Femur (tissue), 1 donor: ENCODE data around the gene BPI.
"Not testable (repeated sequence)": the region's sequence is repeated elsewhere in the genome, so short reads cannot be mapped to it uniquely, and the experiment has no call there.

Experiments used
- DNase-seq: peaks from one replicate; pipeline ENCODE4 v3.0.0-alpha.2; 2017

The BPI gene

DNA sequence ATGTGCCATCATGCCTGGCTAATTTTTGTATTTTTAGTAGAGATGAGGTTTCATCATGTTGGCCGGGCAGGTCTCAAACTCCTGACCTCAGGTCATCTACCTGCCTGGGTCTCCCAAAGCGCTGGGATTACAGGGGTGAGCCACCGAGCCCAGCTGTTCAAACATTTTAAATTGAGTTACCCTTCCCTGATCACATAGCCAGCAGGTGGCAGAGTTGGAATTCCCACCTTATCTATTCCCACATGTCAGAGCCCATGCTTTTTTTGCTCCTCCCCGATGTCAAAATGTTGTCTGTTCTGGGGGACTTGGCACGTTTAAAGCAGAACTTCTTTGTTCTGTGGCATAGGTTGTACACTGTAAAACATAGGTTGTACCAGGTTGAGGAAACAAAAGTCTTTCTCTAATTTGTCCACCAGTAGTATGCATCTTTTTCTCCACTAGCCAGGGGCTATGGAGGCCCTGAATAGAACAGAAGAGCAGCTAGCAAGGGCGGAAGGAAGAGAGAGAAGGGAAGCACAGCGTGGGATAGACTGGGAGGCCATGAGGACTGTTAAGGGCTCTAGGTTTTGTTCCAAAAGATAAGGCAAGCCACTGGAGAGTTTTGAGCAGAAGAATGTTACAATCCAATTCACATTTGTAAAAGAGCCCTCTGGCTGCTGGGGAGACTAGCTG, 35.0 kb downstream of the BPI start:
- DNase-seq = no peak

DNA sequence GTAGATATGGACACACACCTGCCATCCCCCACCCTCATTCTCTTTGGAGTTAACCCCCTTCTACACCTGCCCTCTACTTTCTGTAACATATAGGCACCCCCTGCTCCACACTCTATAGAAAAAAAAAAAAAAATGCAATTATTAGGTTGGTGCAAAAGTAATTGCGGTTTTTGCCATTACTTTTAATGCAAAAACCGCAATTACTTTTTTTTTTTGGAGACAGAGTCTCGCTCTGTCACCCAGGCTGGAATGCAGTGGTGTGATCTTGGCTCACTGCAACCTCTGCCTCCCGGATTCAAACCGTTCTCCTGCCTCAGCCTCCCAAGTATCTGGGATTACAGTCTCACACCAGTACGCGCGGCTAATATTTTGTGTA, 35.6 kb downstream of the BPI start:
- not testable (repeated sequence) for DNase-seq

DNA sequence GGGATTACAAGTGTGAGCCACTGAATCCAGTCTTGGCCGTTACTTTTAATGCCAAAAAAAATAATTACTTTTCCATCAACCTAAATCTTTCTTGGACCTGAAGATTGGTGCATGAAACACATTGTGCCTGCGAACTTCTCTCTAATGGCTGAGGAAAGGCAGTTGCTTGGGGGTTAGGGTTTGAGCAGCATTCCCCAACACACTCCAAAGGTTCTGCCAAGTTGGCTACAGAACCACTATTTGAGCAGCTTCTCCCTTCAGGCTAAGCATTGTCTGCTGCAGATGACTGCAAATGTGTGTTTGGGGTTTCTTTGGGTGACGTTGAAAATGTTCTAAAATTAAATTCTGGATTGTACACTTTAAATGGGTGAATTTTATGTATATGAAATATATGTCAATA, 36.0 kb downstream of the BPI start:
- DNase-seq = no peak

DNA sequence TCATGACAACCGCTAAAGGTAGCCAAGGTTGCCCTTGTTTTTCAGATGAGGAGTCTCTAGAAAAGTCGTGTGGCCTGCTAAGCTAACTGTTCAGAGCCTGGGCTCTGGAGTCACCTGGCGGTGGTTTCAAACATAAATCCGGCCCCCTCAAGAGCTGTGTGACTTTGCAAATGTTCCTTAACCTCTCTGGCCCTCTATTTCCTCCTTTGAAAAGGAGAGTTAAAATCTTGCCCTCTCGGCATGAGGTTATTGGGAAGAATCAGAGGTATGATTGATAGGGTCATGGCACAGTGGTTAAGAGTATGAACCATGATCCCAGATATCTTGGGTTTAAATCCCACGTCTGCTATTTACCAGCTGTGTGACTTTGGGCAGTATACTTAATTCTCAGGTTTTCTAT, 36.7 kb downstream of the BPI start:
- DNase-seq = no peak

DNA sequence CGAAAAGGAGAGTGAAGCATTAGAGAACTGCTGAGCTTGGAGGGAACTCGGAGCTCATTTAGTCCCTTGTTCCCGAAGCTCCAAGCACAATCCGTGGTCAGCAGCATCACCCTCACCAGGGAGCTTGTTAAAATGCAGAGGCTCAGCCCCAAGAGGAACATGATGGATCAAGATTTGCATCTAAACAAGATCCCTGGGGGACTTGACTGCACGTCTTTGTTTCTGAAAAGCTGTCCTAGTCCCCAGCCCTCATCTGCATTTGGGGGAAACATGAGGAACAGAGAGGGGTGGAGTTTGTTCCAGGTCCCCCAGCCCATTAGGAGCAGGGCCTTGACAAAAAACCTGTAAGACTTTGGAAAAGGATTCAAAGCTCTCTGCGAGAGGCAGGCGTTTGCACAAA, 38.3 kb downstream of the BPI start:
- no peak for DNase-seq

DNA sequence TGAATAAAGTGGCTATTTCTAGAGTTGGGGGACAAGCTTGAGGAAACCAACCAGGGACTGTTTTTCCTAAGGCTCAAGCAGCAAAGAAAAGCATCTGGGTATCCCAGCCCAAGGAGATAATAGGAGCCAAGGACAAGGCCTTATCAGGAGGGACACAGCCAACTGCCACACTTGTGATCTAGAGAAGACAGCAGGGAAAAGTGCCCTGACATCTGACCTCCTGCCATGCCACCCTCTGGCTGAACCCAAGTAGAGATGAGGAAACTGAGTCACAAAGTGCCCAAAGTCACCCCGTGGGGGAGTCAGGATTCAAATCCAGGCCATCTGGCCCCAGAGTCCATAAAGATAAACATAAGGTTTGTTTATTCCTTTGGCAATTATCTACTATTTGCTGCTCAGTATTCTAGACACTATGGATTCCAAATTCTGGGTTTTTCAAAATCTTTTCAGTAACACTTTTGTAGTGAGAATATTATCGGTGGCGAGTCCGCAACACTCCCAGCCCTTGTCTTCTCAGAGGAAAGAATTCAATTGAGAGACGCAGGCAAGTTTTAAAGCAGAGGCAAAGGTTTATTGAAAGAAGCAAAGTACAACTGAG, 38.9 kb downstream of the BPI start:
- no peak for DNase-seq

DNA sequence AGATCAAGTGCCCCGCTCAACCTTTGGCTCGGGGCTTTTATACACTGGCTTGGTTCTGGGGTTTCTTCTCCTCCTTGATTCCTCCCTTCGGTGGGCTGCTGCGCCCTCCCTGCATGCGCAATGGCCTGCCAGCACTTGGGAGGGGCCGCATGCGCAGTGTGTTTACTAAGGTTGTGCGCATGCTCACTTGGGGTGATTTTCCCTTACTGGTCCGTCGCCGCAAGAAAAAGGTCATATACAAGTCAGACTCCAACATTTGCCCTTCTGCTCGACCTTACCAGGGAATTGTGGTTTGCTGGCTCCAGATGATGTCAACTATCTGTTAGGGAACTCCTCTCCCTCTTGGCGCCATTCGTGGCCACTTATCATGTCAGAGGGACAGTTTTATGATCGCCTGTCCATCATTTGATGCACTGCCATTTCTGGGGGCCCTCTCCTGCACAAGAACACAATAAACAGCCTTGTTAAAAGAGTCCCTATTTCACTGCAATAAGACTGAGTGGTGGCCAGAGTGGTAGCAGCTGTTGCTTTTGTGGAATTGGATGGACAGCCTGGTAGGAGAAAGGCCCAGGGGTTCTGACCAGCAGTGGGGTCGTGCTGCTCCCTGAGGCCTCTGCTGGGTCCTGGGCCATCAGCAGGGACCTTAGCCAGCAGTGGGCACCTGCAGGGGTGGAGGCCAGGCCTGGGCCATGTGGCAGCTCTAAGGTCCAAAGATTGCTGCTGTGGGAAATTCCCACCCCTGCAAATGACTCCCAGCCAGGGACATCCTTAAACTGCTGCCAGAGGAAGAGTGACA, 39.6 kb downstream of the BPI start:
- peak; percentile 59 for DNase-seq

DNA sequence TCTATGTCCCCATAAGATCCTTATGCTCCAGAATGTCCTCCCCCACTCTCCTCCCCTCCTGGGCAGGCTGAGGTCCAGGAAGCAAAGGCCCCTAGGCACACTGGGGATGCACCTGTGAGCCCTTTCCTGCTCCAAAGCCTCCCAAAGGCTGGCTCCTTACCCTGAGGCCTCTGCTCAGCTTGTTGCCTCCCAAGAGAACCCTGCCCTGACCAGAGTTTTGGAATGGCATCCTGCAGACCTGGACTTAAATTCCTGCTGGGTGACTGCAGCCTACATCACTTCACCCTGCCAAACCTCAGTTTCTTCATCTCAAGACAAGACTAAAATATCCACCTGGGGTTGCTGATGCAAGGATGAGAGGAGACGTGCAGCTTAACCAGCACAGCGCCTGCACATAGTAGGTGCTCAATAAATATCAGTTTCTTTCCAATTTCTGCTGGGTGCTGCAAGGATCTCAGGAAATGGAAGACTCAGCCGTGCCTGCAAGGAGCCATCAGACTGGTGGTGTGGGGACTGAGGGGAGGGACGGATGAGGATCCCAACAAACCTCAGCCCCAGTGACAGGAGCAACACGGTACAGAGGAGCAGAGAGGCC, 40.2 kb downstream of the BPI start:
- no peak for DNase-seq

DNA sequence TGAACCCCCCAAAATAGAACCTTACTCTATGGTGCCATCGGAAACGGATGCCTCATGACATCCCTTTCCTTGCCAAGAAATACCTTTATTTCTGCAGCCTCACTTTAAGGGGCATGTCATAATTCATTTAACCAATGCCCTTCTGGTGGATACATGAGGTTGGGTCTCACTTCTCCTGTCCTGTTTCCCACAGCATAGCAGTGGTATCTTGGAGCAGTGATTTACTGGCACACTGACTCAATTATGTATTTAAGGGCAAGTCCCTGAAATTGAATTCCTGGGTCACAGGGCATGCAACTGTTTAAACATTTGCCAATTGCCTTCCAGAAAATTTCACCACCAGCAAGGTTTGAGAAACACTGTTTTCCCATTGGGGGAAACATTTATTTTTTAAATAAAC, 41.7 kb downstream of the BPI start:
- no peak for DNase-seq

DNA sequence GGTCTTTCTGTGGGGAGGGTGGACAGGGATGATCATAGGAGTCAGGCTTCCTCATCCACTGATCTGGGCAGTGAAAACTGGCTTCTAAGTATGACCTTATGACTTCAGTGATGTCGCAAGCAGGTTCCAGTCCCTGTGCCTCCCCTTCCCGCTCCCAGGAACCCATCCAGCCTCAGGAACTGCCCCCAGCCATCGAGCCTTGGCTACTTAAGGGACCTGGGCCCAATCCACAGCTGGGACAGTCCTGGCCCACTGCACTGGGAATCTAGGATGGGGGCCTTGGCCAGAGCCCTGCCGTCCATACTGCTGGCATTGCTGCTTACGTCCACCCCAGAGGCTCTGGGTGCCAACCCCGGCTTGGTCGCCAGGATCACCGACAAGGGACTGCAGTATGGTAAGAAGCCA, 42.3 kb downstream of the BPI start, which contains the start of gene LBP:
Gene LBP (plus strand): TSS at position 236 of the 405 bp plus-strand sequence. CDS start 35 bp downstream, at position 271.
- no peak for DNase-seq

DNA sequence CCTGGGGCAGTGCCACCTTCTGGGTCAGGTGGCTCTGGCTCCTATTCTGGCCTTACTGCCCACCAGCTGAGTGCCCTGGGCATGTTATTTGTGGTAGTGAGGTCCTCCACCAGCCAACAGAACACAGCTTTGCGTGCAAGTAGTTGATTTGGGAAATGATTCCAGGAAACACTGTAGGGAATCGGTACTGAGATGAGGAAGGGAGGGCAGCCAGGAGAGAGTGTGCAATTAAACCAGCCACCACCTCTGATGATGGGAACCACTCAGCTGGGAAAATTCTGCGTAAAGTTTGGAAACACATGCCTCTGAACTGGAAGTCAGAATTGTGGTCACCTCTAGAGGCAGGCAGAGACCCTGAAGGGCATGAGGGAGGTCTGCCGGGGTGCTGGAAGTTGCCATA, 42.8 kb downstream of the BPI start:
- no peak for DNase-seq

DNA sequence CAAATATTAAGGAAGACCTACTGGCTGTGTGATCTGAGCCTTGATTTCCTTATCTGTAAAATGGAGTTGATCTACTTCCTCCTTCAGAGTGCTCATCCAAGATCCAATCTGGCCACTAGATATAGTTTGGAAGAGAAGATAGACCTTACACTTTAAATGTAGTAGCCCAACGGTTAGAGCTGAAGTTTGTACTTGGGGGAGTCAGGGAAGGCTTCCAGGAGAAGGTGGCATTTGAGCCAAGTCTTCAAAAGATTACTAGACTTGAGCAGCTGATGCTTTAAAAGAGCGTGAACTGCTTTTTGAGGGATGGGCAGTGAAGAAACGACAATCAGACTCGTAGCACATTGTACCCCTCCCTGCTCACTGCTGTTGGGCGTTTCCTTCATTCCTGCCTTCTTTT, 45.9 kb downstream of the BPI start:
- no peak for DNase-seq

DNA sequence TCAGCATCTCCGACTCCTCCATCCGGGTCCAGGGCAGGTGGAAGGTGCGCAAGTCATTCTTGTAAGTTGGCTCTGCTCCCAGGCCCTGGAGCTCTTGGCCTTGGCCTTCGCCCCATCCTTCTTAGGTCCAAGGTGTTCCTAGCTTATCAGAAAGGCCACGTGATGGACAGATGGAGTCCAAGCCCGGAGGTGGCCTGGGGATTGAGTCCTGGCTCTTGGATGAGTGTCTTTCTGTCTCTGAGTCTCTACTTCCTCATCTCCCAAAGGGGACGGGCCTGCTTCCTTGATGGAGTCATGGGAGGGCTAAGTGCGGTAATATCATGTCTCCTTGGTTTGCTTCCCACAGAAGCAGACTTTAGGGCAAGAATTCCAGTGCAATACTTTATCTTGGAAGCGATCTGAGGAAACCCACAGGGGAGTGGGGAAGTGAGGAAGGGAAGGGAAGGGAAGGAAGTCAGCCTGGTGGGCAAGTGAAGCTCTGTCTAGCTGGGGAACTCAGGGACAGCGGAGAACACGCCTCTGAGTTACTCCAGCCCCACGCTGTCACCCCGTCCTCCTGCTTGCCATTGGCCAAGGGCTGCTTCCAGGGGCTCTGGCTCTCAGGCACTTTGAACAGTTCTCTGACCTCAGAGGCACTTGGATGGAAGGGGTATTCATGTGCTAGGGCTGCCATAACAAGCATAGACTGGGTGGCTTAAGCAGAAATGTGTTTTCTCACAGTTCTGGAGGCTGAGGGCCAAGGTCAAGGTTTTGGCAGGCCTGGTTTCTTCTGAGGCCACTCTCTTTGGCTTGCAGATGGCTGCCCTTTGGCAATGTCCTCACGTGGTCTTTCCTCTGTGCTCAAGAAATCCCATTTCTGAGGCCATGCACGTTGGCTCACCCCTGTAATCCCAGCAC, 47.2 kb downstream of the BPI start:
- DNase-seq = no peak

DNA sequence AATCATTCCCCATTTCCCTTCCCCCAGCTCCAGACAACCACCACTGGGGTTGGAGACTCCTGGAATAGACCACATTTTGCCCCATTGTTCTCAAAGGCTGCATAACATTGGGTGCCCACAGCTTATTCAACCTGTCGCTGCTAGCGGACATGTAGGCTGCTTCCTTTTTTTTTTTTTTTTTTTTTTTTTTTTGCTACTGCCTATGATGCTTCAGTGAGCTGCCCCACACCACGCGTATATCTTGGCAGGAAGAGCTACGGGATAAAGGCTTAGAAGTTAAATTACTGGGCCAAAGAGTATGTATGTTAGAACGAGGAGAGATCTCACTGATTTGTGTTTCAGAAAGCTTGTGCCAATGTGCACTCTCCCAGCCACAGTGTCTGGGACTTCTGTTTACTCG, 49.4 kb downstream of the BPI start:
- DNase-seq = no peak

DNA sequence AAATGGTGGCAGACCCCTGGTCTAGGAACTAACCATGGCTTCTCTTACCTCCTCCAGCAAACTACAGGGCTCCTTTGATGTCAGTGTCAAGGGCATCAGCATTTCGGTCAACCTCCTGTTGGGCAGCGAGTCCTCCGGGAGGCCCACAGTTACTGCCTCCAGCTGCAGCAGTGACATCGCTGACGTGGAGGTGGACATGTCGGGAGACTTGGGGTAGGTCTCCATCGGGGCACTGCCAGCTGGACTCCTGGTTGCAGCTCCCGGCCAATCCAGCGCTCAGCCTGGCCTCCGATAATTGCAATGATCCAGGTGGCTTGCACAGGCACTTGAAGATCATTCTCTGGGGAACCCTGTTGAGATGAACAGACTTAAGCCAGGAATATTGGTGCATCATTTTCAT, 50.3 kb downstream of the BPI start:
- no peak for DNase-seq

DNA sequence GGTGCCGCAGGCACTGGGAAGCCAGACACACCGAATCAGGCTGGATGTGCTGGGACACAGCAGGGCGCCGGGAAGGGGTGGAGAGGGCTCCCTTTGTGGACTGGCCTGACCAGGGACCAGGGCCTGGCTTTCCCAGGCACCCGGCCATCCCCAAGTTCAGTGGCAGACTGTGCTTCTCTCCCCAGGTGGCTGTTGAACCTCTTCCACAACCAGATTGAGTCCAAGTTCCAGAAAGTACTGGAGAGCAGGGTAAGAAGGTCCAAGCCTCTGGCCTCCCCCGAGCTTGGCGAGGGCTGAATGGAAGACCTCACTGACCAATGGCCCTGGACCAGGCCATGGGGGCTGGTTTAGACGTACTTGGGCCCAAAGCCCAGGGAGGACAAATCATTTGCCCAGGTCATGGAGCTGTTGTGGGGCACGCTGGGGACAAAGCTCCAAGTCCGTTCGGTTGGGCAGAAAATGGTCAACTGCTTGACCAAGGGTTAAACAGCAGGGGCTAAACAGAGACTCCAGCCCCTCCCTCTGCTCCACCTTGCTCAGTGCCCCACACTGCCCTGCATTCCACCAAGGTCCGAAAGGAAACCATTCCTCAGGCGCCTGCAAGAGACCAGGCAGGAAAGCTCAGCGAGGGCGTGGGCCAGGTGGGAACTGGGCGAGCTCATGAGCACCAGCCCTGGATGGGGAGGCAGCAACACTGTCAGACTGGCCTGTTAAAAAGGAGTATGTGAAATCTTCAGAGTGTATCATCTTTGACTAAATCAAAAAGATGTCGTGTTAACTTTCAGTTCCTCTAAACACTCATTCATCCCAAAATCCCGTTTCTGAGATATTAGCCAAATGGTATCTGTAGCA, 51.4 kb downstream of the BPI start:
- no peak for DNase-seq

DNA sequence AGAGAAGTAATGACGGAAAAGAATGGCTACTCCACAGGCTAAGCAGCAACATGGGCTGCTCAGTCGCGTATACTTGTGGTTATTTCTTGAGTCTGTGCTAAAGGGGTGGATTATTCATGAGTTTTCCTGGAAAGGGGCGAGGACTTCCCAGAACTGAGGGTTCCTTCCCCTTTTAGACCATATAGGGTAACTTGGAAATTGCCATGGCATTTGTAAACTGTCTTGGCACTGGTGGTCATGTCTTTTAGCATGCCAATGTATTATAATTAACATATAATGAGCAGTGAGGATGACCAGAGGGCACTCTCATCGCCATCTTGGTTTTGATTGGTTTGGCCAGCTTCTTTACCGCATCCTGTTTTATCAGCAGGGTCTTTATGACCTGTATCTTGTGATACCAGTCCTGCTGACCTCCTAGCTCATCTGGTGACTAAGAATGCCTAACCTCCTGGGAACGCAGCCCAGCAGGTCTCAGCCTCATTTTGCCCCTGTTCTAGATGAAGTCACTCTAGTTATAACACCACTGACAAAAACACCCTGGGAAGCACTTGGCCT, 53.8 kb downstream of the BPI start:
- no peak for DNase-seq

DNA sequence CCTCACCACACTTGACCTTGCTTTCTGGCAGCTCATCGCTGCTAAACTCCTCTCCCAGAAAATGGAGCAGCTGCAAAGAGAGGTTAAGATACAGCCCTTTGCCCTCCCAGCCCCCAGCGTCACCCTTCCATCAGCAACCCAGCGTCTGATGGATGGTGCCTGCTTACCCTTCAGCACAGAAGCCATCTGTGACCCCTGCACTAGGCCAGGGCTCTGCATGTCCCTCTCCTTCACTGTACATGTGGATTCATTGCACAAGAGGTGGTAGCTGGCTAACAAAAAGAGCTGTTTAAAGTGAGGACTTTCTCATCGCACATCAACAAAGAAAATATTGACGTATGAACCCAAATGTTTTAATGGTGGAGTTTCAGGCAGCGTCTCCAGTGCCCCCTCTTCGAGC, 54.6 kb downstream of the BPI start:
- no peak for DNase-seq

DNA sequence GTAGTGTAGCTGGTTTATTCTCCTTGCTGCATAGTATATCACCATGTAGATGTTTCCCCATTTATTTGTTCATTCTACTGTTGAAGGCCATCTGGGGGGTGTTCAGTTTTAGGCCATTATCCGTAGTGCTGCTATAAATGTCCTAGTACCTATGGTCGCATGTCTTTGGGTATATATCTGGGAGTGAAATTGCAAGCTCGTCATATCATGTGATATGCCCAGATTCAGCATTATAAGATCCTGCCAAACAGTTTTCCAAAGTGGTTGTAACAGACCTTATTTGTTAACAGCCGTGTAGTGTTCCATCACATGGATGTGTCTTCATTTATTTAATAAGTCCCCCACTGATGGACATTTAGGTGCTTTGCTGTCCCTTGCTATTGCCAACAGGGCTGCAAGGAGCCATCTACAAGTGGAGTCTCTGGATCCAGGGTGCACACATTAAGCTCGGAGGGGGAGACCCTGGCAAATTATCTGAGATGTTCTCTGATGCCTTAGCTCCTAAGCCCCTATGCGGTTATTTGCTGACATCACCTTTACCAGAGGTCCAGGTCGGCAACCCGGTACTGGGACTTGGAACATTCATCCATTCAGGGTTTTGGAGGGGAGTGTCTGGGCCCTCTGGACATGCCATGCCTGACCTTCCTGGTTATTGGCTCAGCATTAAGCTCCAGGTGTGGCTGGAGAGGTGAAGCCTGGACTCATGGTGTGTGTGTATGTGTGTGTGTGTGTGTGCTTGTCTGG, 59.2 kb downstream of the BPI start:
- DNase-seq = no peak

DNA sequence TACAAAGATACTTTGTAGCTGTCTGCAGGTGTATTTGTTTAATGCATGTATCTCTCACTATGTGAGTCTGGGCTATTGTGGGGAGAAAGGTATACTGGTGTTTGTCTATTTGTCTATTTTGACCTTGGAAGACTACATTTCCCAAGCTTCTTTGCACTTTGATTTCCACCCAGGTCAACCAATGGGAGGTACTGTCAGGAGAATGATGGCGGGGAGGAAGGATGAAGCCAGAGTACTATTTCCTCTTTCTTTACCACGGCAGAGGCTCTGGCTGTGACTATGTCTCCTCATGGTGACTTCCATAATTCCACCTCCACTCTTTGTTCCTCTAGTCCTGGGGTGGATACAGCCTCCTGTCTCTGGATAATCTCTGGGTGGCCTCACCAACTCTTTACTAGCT, 65.4 kb downstream of the BPI start:
- no peak for DNase-seq

DNA sequence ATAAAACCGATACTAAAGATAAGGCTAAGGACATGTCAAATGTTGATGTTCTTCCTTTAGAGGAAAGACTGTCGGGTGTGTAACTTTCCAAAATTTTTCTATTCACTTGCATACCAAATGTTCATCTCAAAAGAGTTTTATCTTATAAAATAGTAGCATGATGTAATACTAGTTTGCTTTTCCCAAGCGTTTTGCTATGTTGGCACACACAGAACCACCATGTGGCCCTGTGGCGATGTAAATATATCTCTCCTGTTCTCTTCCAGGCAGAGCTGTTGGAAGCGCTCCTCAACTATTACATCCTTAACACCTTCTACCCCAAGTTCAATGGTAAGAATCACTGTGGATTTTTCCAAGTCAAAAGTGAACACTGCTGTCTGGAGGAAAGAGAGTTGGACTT, 68.8 kb downstream of the BPI start:
- DNase-seq = no peak
